ENCODE measurements around the gene AIFM3.

DNA sequence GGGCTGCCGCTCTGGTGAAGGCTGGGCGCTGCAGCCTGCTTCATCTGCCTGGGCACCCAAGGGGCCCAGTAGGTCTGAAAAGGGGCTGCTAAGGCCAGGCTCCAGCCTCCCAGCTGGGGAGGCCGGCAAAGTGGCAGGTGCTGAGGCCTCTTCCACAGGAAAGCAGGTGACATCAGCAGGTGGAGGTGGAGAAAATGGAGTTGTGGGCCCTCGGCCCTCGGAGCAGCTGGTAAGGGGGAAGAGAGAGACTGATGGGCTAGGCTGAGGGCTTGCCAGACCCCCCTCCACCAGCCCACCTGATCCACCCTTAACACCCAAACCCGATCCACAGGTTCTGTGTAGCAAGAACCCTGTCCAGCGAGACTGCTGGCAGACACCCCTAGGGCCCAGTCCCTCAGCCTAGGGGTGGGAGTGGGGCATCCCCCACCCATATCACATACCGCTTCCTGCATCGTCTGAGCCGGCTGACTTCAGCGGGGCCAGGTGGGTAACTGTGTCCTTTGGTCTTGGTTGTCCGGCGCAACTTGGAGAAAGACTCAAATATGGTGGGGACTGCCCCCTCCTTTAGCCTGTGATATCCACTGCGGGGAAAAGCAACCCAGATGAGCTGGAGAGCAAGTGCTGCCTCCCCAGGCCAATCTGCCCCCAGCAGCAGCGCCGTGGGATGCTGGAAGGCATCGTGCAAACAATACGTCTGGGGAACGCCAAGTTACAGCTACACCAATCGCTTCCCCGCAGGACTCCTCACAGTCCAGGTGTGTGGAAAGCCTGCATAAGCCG, 33.3 kb downstream of the AIFM3 start:
- TF ChIP-seq, protein P1, sequence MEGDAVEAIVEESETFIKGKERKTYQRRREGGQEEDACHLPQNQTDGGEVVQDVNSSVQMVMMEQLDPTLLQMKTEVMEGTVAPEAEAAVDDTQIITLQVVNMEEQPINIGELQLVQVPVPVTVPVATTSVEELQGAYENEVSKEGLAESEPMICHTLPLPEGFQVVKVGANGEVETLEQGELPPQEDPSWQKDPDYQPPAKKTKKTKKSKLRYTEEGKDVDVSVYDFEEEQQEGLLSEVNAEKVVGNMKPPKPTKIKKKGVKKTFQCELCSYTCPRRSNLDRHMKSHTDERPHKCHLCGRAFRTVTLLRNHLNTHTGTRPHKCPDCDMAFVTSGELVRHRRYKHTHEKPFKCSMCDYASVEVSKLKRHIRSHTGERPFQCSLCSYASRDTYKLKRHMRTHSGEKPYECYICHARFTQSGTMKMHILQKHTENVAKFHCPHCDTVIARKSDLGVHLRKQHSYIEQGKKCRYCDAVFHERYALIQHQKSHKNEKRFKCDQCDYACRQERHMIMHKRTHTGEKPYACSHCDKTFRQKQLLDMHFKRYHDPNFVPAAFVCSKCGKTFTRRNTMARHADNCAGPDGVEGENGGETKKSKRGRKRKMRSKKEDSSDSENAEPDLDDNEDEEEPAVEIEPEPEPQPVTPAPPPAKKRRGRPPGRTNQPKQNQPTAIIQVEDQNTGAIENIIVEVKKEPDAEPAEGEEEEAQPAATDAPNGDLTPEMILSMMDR (IDR thresholded peaks at IDR 0.05): no peak
- TF ChIP-seq ZFX (IDR thresholded peaks at IDR 0.05; ENCODE audit: borderline replicate concordance): no peak
